ENCODE measurements around the gene SLC25A14.

The SLC25A14 gene

GRCh38 chrX:130395341-130395740, 55.6 kb downstream of the SLC25A14 start:
- Histone ChIP-seq H3K36me3 (replicated peaks; ENCODE audit: insufficient read depth, low read length) (no peaks in the 10 kb centered on the region), H3K9ac (ENCODE audit: low read length) (no peak overlapping the region), H3K27ac (ENCODE audit: low read length) (no peak overlapping the region), H3K27me3 (replicated peaks; ENCODE audit: insufficient read depth, low read length) (no peaks in the 10 kb centered on the region), H3F3A (ENCODE audit: insufficient read depth, low read length) (no peaks in the 10 kb centered on the region), H4K20me1 (ENCODE audit: insufficient read depth, low read length) (no peaks in the 10 kb centered on the region), H3K4me3 (ENCODE audit: low read length) (no peak overlapping the region), H3K9me3 (replicated peaks; ENCODE audit: insufficient read depth, low read length) (no peaks in the 10 kb centered on the region), H3K79me2 (ENCODE audit: low read length) (no peaks in the 10 kb centered on the region), H3K9me2 (replicated peaks; ENCODE audit: insufficient read depth, low read length) (no peaks in the 10 kb centered on the region), H3K4me1 (ENCODE audit: low read length) (no peaks in the 10 kb centered on the region), H2AFZ (ENCODE audit: low read length) (no peak overlapping the region), H3K4me2 (ENCODE audit: low read depth, low read length) (no peak overlapping the region)
- TF ChIP-seq EZH2phosphoT487 (IDR thresholded peaks at IDR 0.05; ENCODE audit: low read length) (no peak), EZH2 (optimal IDR thresholded peaks at IDR 0.05; ENCODE audit: low read depth, low read length) (no peak)
- TF ChIP-seq, protein P1, sequence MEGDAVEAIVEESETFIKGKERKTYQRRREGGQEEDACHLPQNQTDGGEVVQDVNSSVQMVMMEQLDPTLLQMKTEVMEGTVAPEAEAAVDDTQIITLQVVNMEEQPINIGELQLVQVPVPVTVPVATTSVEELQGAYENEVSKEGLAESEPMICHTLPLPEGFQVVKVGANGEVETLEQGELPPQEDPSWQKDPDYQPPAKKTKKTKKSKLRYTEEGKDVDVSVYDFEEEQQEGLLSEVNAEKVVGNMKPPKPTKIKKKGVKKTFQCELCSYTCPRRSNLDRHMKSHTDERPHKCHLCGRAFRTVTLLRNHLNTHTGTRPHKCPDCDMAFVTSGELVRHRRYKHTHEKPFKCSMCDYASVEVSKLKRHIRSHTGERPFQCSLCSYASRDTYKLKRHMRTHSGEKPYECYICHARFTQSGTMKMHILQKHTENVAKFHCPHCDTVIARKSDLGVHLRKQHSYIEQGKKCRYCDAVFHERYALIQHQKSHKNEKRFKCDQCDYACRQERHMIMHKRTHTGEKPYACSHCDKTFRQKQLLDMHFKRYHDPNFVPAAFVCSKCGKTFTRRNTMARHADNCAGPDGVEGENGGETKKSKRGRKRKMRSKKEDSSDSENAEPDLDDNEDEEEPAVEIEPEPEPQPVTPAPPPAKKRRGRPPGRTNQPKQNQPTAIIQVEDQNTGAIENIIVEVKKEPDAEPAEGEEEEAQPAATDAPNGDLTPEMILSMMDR (IDR thresholded peaks at IDR 0.05; ENCODE audit: low read length): no peak
- DNase-seq: no peak

GRCh38 chrX:130401415-130402207, 61.9 kb downstream of the SLC25A14 start, which contains the start of gene RBMX2:
RBMX2 (plus strand) TSS chrX:130401987; CDS start chrX:130402033, 46 bp downstream.
- Histone ChIP-seq H3K4me2 (ENCODE audit: low read depth, low read length) (peak within 1 kb of the TSS; percentile 75), H3K27me3 (replicated peaks; ENCODE audit: insufficient read depth, low read length) (no peaks in the 10 kb centered on the region), H3K9me2 (replicated peaks; ENCODE audit: insufficient read depth, low read length) (no peaks in the 10 kb centered on the region), H2AFZ (ENCODE audit: low read length) (peak within 1 kb of the TSS; percentile 61), H3K9ac (ENCODE audit: low read length) (peak within 1 kb of the TSS; percentile 48; the same call in 1 of the 2 replicates), H3F3A (ENCODE audit: insufficient read depth, low read length) (peaks cover 4% of the 10 kb centered on the region; the same call in 1 of the 2 replicates), H3K36me3 (replicated peaks; ENCODE audit: insufficient read depth, low read length) (no peaks in the 10 kb centered on the region), H3K9me3 (replicated peaks; ENCODE audit: insufficient read depth, low read length) (no peaks in the 10 kb centered on the region), H3K27ac (ENCODE audit: low read length) (peak within 1 kb of the TSS; percentile 55; the same call in 1 of the 2 replicates), H3K4me3 (ENCODE audit: low read length) (peak within 1 kb of the TSS; percentile 66), H3K4me1 (ENCODE audit: low read length) (no peaks in the 10 kb centered on the region), H4K20me1 (ENCODE audit: insufficient read depth, low read length) (no peaks in the 10 kb centered on the region), H3K79me2 (ENCODE audit: low read length) (peaks cover 24% of the 10 kb centered on the region)
- TF ChIP-seq, protein P1 (IDR thresholded peaks at IDR 0.05; ENCODE audit: low read length): no peak
- peak; percentile 78 for DNase-seq

GRCh38 chrX:130402208-130402684, 62.5 kb downstream of the SLC25A14 start:
- H4K20me1 ChIP-seq (ENCODE audit: insufficient read depth, low read length): no peaks in the 10 kb centered on the region
- no peaks in the 10 kb centered on the region for H3K4me1 ChIP-seq (ENCODE audit: low read length)
- TF ChIP-seq EZH2phosphoT487 (IDR thresholded peaks at IDR 0.05; ENCODE audit: low read length) (no peak), EZH2 (optimal IDR thresholded peaks at IDR 0.05; ENCODE audit: low read depth, low read length) (no peak)
- TF ChIP-seq, protein P1 (IDR thresholded peaks at IDR 0.05; ENCODE audit: low read length): no peak
- no peak overlapping the region for H3K27ac ChIP-seq (ENCODE audit: low read length)
- H3K36me3 ChIP-seq (replicated peaks; ENCODE audit: insufficient read depth, low read length): no peaks in the 10 kb centered on the region
- peak overlapping the region; percentile 48; the same call in 1 of the 2 replicates for H3K9ac ChIP-seq (ENCODE audit: low read length)
- no peak for DNase-seq
- no peaks in the 10 kb centered on the region for H3K9me3 ChIP-seq (replicated peaks; ENCODE audit: insufficient read depth, low read length)
- H3K27me3 ChIP-seq (replicated peaks; ENCODE audit: insufficient read depth, low read length): no peaks in the 10 kb centered on the region
- peaks cover 4% of the 10 kb centered on the region; the same call in 1 of the 2 replicates for H3F3A ChIP-seq (ENCODE audit: insufficient read depth, low read length)
- no peaks in the 10 kb centered on the region for H3K9me2 ChIP-seq (replicated peaks; ENCODE audit: insufficient read depth, low read length)
- peak overlapping the region; percentile 66 for H3K4me3 ChIP-seq (ENCODE audit: low read length)
- peak overlapping the region; percentile 61; the same call in 1 of the 2 replicates for H2AFZ ChIP-seq (ENCODE audit: low read length)
- H3K4me2 ChIP-seq (ENCODE audit: low read depth, low read length): peak overlapping the region; percentile 75
- H3K79me2 ChIP-seq (ENCODE audit: low read length): peaks cover 24% of the 10 kb centered on the region

Measured in MM.1S (cell line).